Measurements from ENCODE around the gene POLR3K. TPM values are rescaled to one million over a fixed set of nuclear protein-coding genes. Genes with fewer than 3 reads are reported as not detected.

The POLR3K gene
- total RNA-seq, 1 donor: 5.6 TPM

GRCh38 chr16:94918-95265 is 41.5 kb upstream of the POLR3K start:
- DNase-seq (ENCODE audit: low read depth): no peak
- TF ChIP-seq CTCF (IDR thresholded peaks at IDR 0.05; ENCODE audit: insufficient read depth, low read depth, low read length): no peak
- no peak overlapping the region for H3K4me3 ChIP-seq (ENCODE audit: low read depth, low read length)

- H3K4me3 ChIP-seq (ENCODE audit: low read depth, low read length): no peak overlapping the region
- DNase-seq (ENCODE audit: low read depth): no peak
- TF ChIP-seq CTCF (IDR thresholded peaks at IDR 0.05; ENCODE audit: insufficient read depth, low read depth, low read length): no peak
Measured at GRCh38 chr16:92431-93339, 39.3 kb upstream of the POLR3K start.

GRCh38 chr16:91484-91883 is 38.1 kb upstream of the POLR3K start:
- TF ChIP-seq CTCF (IDR thresholded peaks at IDR 0.05; ENCODE audit: insufficient read depth, low read depth, low read length): no peak
- DNase-seq (ENCODE audit: low read depth): no peak
- H3K4me3 ChIP-seq (ENCODE audit: low read depth, low read length): no peak overlapping the region

DNA sequence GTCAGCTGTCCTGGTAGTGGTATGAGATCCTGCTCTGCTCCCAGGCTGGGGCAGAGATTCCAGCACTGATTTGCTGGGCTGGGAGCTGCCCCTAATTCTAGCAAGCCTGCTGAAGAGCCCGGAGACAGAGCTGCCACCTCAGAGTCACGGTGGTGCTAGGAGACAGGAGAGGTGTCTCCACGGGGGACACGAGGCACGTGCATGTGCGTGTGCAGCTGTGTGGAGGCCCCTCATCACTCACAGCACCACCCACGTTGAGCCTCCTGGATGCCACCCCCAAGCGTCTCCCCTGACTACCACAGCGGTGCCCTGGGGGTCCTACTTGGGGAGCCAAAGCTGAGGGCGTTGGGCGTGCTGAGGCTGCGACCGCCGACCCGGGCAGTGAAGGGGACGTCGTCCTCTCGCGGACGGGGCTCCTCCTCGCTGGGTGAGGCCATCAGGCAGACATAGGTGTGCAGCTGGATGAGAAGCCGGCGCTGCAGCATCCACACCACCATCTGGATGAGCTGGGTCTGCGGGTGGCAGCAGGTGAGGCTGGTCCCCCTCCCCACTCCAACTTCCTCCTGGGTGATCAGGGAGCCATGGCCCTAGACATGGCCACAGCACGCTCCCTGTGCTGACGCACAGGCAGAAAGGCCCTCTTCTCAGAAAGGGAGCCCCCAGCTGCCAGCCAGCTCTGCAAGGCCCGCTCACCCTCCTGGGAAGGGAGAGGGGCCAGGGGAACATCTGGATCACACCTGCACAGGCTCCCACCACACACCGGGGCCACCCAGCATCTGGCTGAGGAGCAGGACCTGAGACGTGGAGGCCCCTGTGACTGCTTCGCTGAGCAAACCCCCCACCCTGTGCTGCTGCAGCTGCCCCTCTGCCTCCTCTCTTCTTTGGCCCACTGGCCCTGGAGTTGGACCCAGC is 36.2 kb upstream of the POLR3K start:
- no peak for TF ChIP-seq CTCF (IDR thresholded peaks at IDR 0.05; ENCODE audit: insufficient read depth, low read depth, low read length)
- no peak for DNase-seq (ENCODE audit: low read depth)
- no peak overlapping the region for H3K4me3 ChIP-seq (ENCODE audit: low read depth, low read length)

GRCh38 chr16:88613-89012 is 35.2 kb upstream of the POLR3K start:
- no peak for TF ChIP-seq CTCF (IDR thresholded peaks at IDR 0.05; ENCODE audit: insufficient read depth, low read depth, low read length)
- DNase-seq (ENCODE audit: low read depth): no peak
- H3K4me3 ChIP-seq (ENCODE audit: low read depth, low read length): no peak overlapping the region

- no peak overlapping the region for H3K4me3 ChIP-seq (ENCODE audit: low read depth, low read length)
- no peak for TF ChIP-seq CTCF (IDR thresholded peaks at IDR 0.05; ENCODE audit: insufficient read depth, low read depth, low read length)
- no peak for DNase-seq (ENCODE audit: low read depth)
Measured at GRCh38 chr16:86483-86952, 33.1 kb upstream of the POLR3K start.

All from fibroblast of villous mesenchyme (primary cell).